Lung (tissue), 12 donors: Measurements from ENCODE around the gene SLCO3A1. TPM values are rescaled to one million over a fixed set of nuclear protein-coding genes. Genes with fewer than 3 reads are reported as not detected.

Source experiments
- ATAC-seq: fragments of 200-7000 bp; cut with Tn5 transposase; one replicate; pipeline ENCODE4 v1.9.1; 2020; ENCODE audit warnings: moderate number of reproducible peaks; ENCODE audit not compliant: insufficient read depth, low FRiP score
- DNase-seq, 3 donors: peaks; one replicate each; pipeline ENCODE4 v3.0.0-alpha.2; 2013 to 2017
- H3K27ac ChIP-seq, 2 donors: one replicate each; pipeline ENCODE4 v1.5.1; 2013; ENCODE audit warnings: mild to moderate bottlenecking in 2 of 2, moderate library complexity in 2 of 2, control low read depth in 1 of 2, inconsistent platforms in 1 of 2, low read depth in 1 of 2, low read length in 1 of 2
- H3K27me3 ChIP-seq, 3 donors: one replicate each; pipeline ENCODE4 v1.5.1; 2013; ENCODE audit warnings: low read length in 2 of 3; ENCODE audit not compliant: control insufficient read depth in 3 of 3, insufficient read depth in 3 of 3
- H3K36me3 ChIP-seq, 4 donors: one replicate each; pipeline ENCODE4 v1.5.1; 2013; ENCODE audit warnings: low read length in 4 of 4, mild to moderate bottlenecking in 1 of 4, moderate library complexity in 1 of 4; ENCODE audit not compliant: control insufficient read depth in 4 of 4, insufficient read depth in 4 of 4
- H3K4me1 ChIP-seq, 5 donors: one replicate each; pipeline ENCODE4 v1.5.1; 2013; ENCODE audit warnings: low read length in 5 of 5, mild to moderate bottlenecking in 2 of 5, moderate library complexity in 1 of 5; ENCODE audit not compliant: control insufficient read depth in 5 of 5, insufficient read depth in 5 of 5
- H3K4me3 ChIP-seq: one replicate; pipeline ENCODE4 v1.5.1; 2013; ENCODE audit warnings: mild to moderate bottlenecking, control low read depth, moderate library complexity
- H3K9ac ChIP-seq, 2 donors: one replicate each; pipeline ENCODE4 v1.5.1; 2013; ENCODE audit warnings: low read length in 2 of 2, control low read depth in 1 of 2; ENCODE audit not compliant: insufficient read depth in 1 of 2
- H3K9me3 ChIP-seq, 4 donors: one replicate each; pipeline ENCODE4 v1.5.1; 2013; ENCODE audit warnings: low read length in 3 of 4, mild to moderate bottlenecking in 1 of 4, moderate library complexity in 1 of 4; ENCODE audit not compliant: control insufficient read depth in 4 of 4, insufficient read depth in 3 of 4
- CTCF ChIP-seq: IDR thresholded peaks from 2 replicates; pipeline ENCODE4 v1.5.1; 2012; ENCODE audit warnings: mild to moderate bottlenecking; ENCODE audit errors: control extremely low read depth, extremely low read depth
- WGBS, 2 donors: extraction: QIAGEN DNeasy Blood & Tissue Kit; methylation state at CpG; one replicate each; pipeline ENCODE4 v1.1.7; 2013; 5-methylcytosine and 5-hydroxymethylcytosine counted together
- polyA plus RNA-seq, 2 donors: library from polyadenylated mRNA; stranded (reverse); fragments of 200-250 nt; gene quantifications; one replicate each; pipeline ENCODE4 v1.2.1, GENCODE V29; 2013
- total RNA-seq, 2 donors: library from RNA; depleted of rRNA in 1 of 2; stranded (reverse); fragments of >200 nt in 1 of 2; gene quantifications; one replicate each; pipeline ENCODE4 v1.2.1, GENCODE V29; 2014 to 2021
- donor health status: control.
- donor health status: control.
- donor health status: Bipolar disorder and iron deficiency.
- donor health status: healthy.
- donor health status: DM: yes; HTN: yes; CAD: no.

The SLCO3A1 gene
- total and polyA plus RNA-seq, 4 donors: 20.5 to 56.3 (median 33.5) TPM

DNA sequence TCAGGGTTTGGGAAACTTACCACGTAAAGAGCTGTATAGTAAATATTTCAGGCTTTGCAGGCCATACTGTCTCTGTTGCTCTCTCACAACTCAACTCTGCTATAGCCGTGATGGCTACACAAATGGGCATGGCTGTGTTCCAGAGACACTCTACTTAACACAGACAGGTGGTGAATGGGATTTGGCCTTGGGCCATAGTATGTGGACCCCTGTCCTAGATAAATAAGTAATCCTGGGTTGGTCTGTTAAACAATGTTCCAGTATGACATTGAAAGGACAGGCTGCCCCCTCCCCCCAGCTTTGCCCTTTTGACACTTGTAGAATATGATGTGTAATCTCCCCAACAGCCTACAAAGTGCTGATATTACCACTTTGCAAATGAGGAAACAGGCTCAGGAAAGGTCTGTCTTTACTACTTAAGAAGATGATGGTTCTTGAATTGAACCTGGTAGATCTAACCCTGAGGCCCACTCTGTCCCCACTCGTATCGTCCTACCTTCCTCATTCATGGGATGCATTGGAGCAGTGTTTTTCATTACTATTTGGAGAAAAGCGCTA is 38.4 kb downstream of the SLCO3A1 start:
- H3K9me3 ChIP-seq: no peaks in the 10 kb centered on the region
- no peak for TF ChIP-seq CTCF
- no peak for DNase-seq
- ATAC-seq: no peak
- H3K36me3 ChIP-seq: peaks cover 0 to 2% (median 0%) of the 10 kb centered on the region in 4 donors
- H3K4me3 ChIP-seq: no peak overlapping the region
- peak overlapping the region in 1 of 2 donors; percentile 80 for H3K27ac ChIP-seq
- no peaks in the 10 kb centered on the region for H3K27me3 ChIP-seq
- H3K4me1 ChIP-seq: peaks cover 0 to 38% (median 4%) of the 10 kb centered on the region in 5 donors
- H3K9ac ChIP-seq: no peak overlapping the region
- 90 to 93% methylated on average over 5 of the region's 5 CpGs for WGBS, 2 donors

DNA sequence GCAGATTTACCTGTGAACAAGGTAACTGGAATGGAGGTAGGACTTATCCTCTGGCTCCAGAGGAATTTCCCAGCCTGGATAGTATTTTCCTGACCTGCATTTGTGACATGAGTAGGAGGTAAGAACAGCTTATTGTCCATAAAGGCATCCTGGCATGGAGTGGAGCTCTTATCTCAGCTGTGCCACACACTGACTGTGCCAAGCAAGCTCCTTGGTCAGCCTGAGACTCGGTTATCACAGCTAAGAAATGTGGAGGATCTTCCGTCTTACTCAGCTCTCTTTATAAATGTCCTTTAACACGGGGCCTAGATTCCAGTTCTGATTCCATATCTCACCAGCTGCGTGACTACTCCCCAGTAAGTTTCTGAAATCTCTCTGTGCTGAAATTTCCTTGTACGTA is 38.9 kb downstream of the SLCO3A1 start:
- H3K27ac ChIP-seq: peak overlapping the region in 1 of 2 donors; percentile 80
- peaks cover 0 to 2% (median 0%) of the 10 kb centered on the region in 4 donors for H3K36me3 ChIP-seq
- peaks cover 0 to 34% (median 4%) of the 10 kb centered on the region in 5 donors for H3K4me1 ChIP-seq
- no peak for DNase-seq
- no peak overlapping the region for H3K4me3 ChIP-seq
- no peak overlapping the region for H3K9ac ChIP-seq
- H3K27me3 ChIP-seq: no peaks in the 10 kb centered on the region
- 90 to 92% methylated on average over 5 of the region's 5 CpGs for WGBS, 2 donors
- no peaks in the 10 kb centered on the region for H3K9me3 ChIP-seq
- no peak for ATAC-seq
- TF ChIP-seq CTCF: no peak

GRCh38 chr15:91894606-91895005 is 41.1 kb downstream of the SLCO3A1 start:
- no peak for ATAC-seq
- H3K9me3 ChIP-seq: no peaks in the 10 kb centered on the region
- no peak for TF ChIP-seq CTCF
- peaks cover 0 to 2% (median 0%) of the 10 kb centered on the region in 4 donors for H3K36me3 ChIP-seq
- no peak for DNase-seq
- H3K27me3 ChIP-seq: no peaks in the 10 kb centered on the region
- 86 to 96% methylated on average over 5 of the region's 5 CpGs for WGBS, 2 donors
- peaks cover 0 to 40% (median 0%) of the 10 kb centered on the region in 5 donors for H3K4me1 ChIP-seq
- H3K27ac ChIP-seq: no peak overlapping the region
- H3K9ac ChIP-seq: no peak overlapping the region
- H3K4me3 ChIP-seq: no peak overlapping the region

- H3K9ac ChIP-seq: no peak overlapping the region
- WGBS, 2 donors: 97% methylated on average over 1 of the region's 1 CpG
These were observed 41.5 kb downstream of the SLCO3A1 start for GRCh38 chr15:91895051-91895450.

More at GRCh38 chr15:91895051-91895450, 41.5 kb downstream of the SLCO3A1 start:
- Histone ChIP-seq H3K4me3 (no peak overlapping the region), H3K27me3 (no peaks in the 10 kb centered on the region), H3K36me3 (peaks cover 0 to 2% (median 0%) of the 10 kb centered on the region in 4 donors), H3K4me1 (peaks cover 0 to 40% (median 0%) of the 10 kb centered on the region in 5 donors), H3K9me3 (no peaks in the 10 kb centered on the region), H3K27ac (no peak overlapping the region)
- ATAC-seq: no peak
- DNase-seq: no peak
- no peak for TF ChIP-seq CTCF
